CD4-positive, alpha-beta memory T cell (primary cell): ENCODE data around the gene KCTD17. TPM values are rescaled to one million over a fixed set of nuclear protein-coding genes. Genes with fewer than 3 reads are reported as not detected.
A peak's percentile ranks its signal among the peaks of the same experiment; 100 is the strongest.

ENCODE experiments used
- CTCF ChIA-PET: fragments of 350-600 bp; sonication (Branson Sonifier 250); formaldehyde crosslinking; loops from one replicate; lab custom pipeline; 2021; ENCODE audit warnings: inconsistent platforms; ENCODE audit not compliant: partially characterized antibody; lab: Charles Lee
- POLR2A ChIA-PET: fragments of 350-600 bp; sonication (Branson Sonifier 250); formaldehyde crosslinking; loops from one replicate; lab custom pipeline; 2021; ENCODE audit not compliant: partially characterized antibody; lab: Charles Lee
- DNase-seq, 5 donors: peaks; one replicate each; pipeline versions ENCODE4 v3.0.0 to v3.0.0-alpha.2; 2020 to 2022; ENCODE audit warnings: mixed read lengths in 1 of 5
- H3K27ac ChIP-seq: one replicate; pipeline ENCODE4 v1.7.0; 2013; ENCODE audit warnings: low read depth, low read length
- H3K27me3 ChIP-seq: 2 replicates; pipeline ENCODE4 v1.7.0; 2013; ENCODE audit warnings: mild to moderate bottlenecking, low read length, moderate library complexity; ENCODE audit not compliant: insufficient read depth
- H3K36me3 ChIP-seq: 2 replicates; pipeline ENCODE4 v1.7.0; 2013; ENCODE audit warnings: mild to moderate bottlenecking, low read length, moderate library complexity; ENCODE audit not compliant: insufficient read depth
- H3K4me1 ChIP-seq: 2 replicates; pipeline ENCODE4 v1.7.0; 2013; ENCODE audit warnings: mild to moderate bottlenecking, low read length, moderate library complexity; ENCODE audit not compliant: insufficient read depth
- H3K4me3 ChIP-seq, 2 donors: one replicate each; pipeline ENCODE4 v1.7.0; 2013; ENCODE audit warnings: low read length in 2 of 2, mild to moderate bottlenecking in 1 of 2
- H3K9me3 ChIP-seq, 2 donors: one replicate each; pipeline ENCODE4 v1.7.0; 2013; ENCODE audit warnings: low read length in 2 of 2, control low read depth in 1 of 2; ENCODE audit not compliant: control insufficient read depth in 1 of 2
- H3K27ac Mint-ChIP-seq, 7 donors: one replicate each; pipeline ENCODE4 v1.8.0; 2020 to 2021; ENCODE audit warnings: mixed read lengths in 7 of 7, mild to moderate bottlenecking in 6 of 7, inconsistent platforms in 3 of 7, moderate library complexity in 3 of 7
- H3K27me3 Mint-ChIP-seq, 2 donors: one replicate each; pipeline ENCODE4 v1.8.0; 2020 to 2021; ENCODE audit warnings: mixed read lengths in 2 of 2
- H3K36me3 Mint-ChIP-seq, 2 donors: one replicate each; pipeline ENCODE4 v1.8.0; 2020 to 2021; ENCODE audit warnings: mixed read lengths in 2 of 2, inconsistent platforms in 1 of 2, mild to moderate bottlenecking in 1 of 2
- H3K4me1 Mint-ChIP-seq, 4 donors: one replicate each; pipeline ENCODE4 v1.8.0; 2020 to 2021; ENCODE audit warnings: mixed read lengths in 4 of 4, mild to moderate bottlenecking in 1 of 4
- H3K4me3 Mint-ChIP-seq, 8 donors: one replicate each; pipeline ENCODE4 v1.8.0; 2020 to 2021; ENCODE audit warnings: mixed read lengths in 8 of 8, mild to moderate bottlenecking in 7 of 8, moderate library complexity in 6 of 8, inconsistent platforms in 3 of 8
- H3K9me3 Mint-ChIP-seq, 8 donors: one replicate each; pipeline ENCODE4 v1.8.0; 2020 to 2021; ENCODE audit warnings: mixed read lengths in 8 of 8, mild to moderate bottlenecking in 5 of 8, inconsistent platforms in 3 of 8, moderate library complexity in 1 of 8
- intact Hi-C: fragments of 100-400 bp; cut with micrococcal nuclease; formaldehyde crosslinking; loops from one replicate; pipeline ENCODE4 v1.15.1; 2023
- polyA plus RNA-seq, 2 donors: library from polyadenylated mRNA; unstranded; fragments of 300-500 nt; fragmentation: Illumina TruSeq; gene quantifications; one replicate each; pipeline ENCODE4 v1.2.3, GENCODE V29; 2021
- total RNA-seq, 2 experiments: library from RNA; stranded (reverse); gene quantifications; one replicate each; pipeline ENCODE4 v1.2.3, GENCODE V29; 2021

Gene KCTD17
- total and polyA plus RNA-seq, 4 experiments from 2014 or later, result 9.0 to 33.4 (median 22.7) TPM

DNA sequence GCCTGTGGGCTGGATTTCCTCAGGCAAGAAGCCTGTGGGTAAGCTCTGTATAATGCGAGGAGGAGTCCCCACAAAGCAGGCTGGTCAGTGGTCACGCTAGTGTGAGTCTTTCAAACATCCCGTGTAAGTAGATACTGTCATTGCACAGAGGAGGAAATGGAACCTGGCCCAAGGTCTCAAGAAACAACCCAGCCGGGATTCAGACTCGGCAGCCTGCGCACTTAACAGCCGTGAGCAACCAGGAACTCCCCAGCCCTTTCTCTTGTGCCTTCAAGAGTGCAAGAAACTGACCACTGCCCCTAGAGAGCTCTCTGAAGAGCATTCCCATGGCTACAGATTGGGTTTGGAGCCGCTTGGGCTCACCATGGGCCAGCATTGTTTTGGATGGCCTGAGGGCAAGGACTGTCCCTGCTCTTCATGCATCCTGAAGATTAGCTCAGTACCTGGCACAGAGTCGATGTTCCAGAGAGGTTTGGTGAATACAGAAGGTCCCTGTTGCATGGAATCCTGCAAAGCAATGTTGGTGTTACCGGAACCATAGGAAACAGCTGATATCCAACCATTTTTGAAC, 26.0 kb upstream of the KCTD17 start:
- H3K4me1 ChIP-seq, result no peaks in the 10 kb centered on the region
- H3K4me3 Mint-ChIP-seq, result no peak overlapping the region
- H3K27me3 ChIP-seq, result no peaks in the 10 kb centered on the region
- H3K27ac ChIP-seq, result no peak overlapping the region
- H3K4me1 Mint-ChIP-seq, result peaks cover 1 to 10% (median 4%) of the 10 kb centered on the region in 4 donors
- ChIA-PET POLR2A (no interaction called here), CTCF (interaction anchor here (1.3 to 1.5 kb wide), 4 partner anchors 9 to 269 kb away, joined by 3 to 5 read pairs (median 4); a partner anchor contains a TSS)
- intact Hi-C loops, result no loop called here
- H3K27me3 Mint-ChIP-seq, result peaks cover 0 to 5% of the 10 kb centered on the region in 2 donors
- no peaks in the 10 kb centered on the region for H3K9me3 Mint-ChIP-seq
- no peak overlapping the region for H3K4me3 ChIP-seq
- DNase-seq, result no peak
- H3K36me3 Mint-ChIP-seq, result no peaks in the 10 kb centered on the region
- H3K36me3 ChIP-seq, result no peaks in the 10 kb centered on the region
- no peaks in the 10 kb centered on the region for H3K9me3 ChIP-seq
- H3K27ac Mint-ChIP-seq, result peak overlapping the region in 1 of 7 donors; percentile 59

DNA sequence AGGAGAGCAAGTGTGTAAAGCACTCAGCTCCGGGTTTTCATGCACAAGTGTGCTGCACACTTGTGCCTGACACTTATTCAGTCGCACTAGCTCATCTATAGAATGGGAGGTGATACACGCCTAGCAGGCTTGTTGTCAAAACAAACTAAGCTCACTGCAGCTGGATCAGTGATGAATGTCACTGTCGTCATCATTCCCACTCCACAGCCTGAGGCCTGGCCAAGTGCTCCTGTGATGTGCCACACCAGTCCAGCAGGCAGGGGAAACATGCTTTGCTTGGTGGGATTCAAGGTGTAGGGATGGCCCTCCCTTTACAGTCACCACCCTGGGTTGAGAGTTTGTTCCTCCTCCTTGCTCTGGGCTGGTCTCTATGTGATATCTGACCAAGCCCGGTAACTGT, 25.2 kb upstream of the KCTD17 start:
- H3K27ac ChIP-seq, result no peak overlapping the region
- ChIA-PET CTCF (interaction anchor here (1.3 to 1.5 kb wide), 3 partner anchors 10 to 269 kb away, joined by 3 to 4 read pairs (median 3); a partner anchor contains a TSS), POLR2A (no interaction called here)
- H3K27me3 ChIP-seq, result no peaks in the 10 kb centered on the region
- no peaks in the 10 kb centered on the region for H3K9me3 Mint-ChIP-seq
- H3K4me3 Mint-ChIP-seq, result no peak overlapping the region
- intact Hi-C loops, result no loop called here
- H3K4me3 ChIP-seq, result no peak overlapping the region
- no peak overlapping the region for H3K27ac Mint-ChIP-seq
- DNase-seq, result no peak
- H3K36me3 Mint-ChIP-seq, result no peaks in the 10 kb centered on the region
- no peaks in the 10 kb centered on the region for H3K4me1 ChIP-seq
- no peaks in the 10 kb centered on the region for H3K36me3 ChIP-seq
- H3K9me3 ChIP-seq, result no peaks in the 10 kb centered on the region
- peaks cover 1 to 9% (median 4%) of the 10 kb centered on the region in 4 donors for H3K4me1 Mint-ChIP-seq
- H3K27me3 Mint-ChIP-seq, result peaks cover 0 to 5% of the 10 kb centered on the region in 2 donors

DNA sequence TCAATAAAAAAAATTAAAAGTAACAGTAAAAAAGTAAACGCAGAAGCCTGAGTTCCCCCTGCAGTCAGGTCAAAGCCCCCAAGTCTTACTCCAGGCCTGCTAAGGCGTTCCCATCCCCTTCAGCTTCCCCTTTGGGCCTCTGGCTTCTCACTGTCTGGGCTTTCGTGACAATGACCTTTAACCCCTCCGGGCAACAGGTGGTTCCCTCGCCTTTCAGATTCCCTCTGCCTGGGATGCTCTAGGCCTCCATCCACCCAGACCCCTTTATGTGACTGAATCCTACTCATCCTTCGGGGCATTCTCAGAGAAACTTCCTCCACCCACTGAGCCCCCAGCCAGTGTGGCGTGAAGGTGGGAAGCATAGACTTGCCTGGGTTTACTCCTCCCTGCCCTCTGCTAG, 24.0 kb upstream of the KCTD17 start:
- intact Hi-C loops, result no loop called here
- no peak overlapping the region for H3K27ac Mint-ChIP-seq
- no peaks in the 10 kb centered on the region for H3K27me3 ChIP-seq
- H3K4me3 Mint-ChIP-seq, result no peak overlapping the region
- H3K9me3 ChIP-seq, result no peaks in the 10 kb centered on the region
- H3K4me3 ChIP-seq, result no peak overlapping the region
- no peaks in the 10 kb centered on the region for H3K36me3 Mint-ChIP-seq
- ChIA-PET POLR2A (no interaction called here), CTCF (no interaction called here)
- H3K4me1 Mint-ChIP-seq, result peaks cover 0 to 1% (median 0%) of the 10 kb centered on the region in 4 donors
- no peaks in the 10 kb centered on the region for H3K36me3 ChIP-seq
- no peak overlapping the region for H3K27ac ChIP-seq
- H3K27me3 Mint-ChIP-seq, result no peaks in the 10 kb centered on the region
- H3K4me1 ChIP-seq, result no peaks in the 10 kb centered on the region
- no peak for DNase-seq
- peaks cover 0 to 2% (median 0%) of the 10 kb centered on the region in 8 donors for H3K9me3 Mint-ChIP-seq

GRCh38 chr22:37028692-37029674, 22.6 kb upstream of the KCTD17 start:
- Histone ChIP-seq H3K36me3 (no peaks in the 10 kb centered on the region), H3K9me3 (no peaks in the 10 kb centered on the region), H3K4me1 (no peaks in the 10 kb centered on the region), H3K27ac (no peak overlapping the region), H3K4me3 (no peak overlapping the region), H3K27me3 (no peaks in the 10 kb centered on the region)
- ChIA-PET CTCF (interaction anchor here (1.3 kb wide), 1 partner anchor 9 kb away, joined by 4 read pairs; no protein-coding TSS in a partner anchor), POLR2A (no interaction called here)
- H3K27ac Mint-ChIP-seq, result no peak overlapping the region
- H3K4me3 Mint-ChIP-seq, result no peak overlapping the region
- H3K4me1 Mint-ChIP-seq, result peaks cover 0 to 1% (median 0%) of the 10 kb centered on the region in 4 donors
- no peaks in the 10 kb centered on the region for H3K36me3 Mint-ChIP-seq
- intact Hi-C loops, result no loop called here
- no peak for DNase-seq
- H3K9me3 Mint-ChIP-seq, result peaks cover 0 to 2% (median 0%) of the 10 kb centered on the region in 8 donors
- no peaks in the 10 kb centered on the region for H3K27me3 Mint-ChIP-seq

GRCh38 chr22:37030560-37031281, 20.8 kb upstream of the KCTD17 start:
- Mint-ChIP-seq H3K27me3 (peaks cover 0 to 5% of the 10 kb centered on the region in 2 donors), H3K36me3 (no peaks in the 10 kb centered on the region), H3K4me1 (no peaks in the 10 kb centered on the region), H3K9me3 (peaks cover 0 to 2% (median 0%) of the 10 kb centered on the region in 8 donors), H3K27ac (no peak overlapping the region), H3K4me3 (no peak overlapping the region)
- no peaks in the 10 kb centered on the region for H3K4me1 ChIP-seq
- H3K4me3 ChIP-seq, result no peak overlapping the region
- DNase-seq, result no peak
- no peaks in the 10 kb centered on the region for H3K9me3 ChIP-seq
- ChIA-PET CTCF (interaction anchor here (1.3 to 1.9 kb wide), 3 partner anchors 9 to 14 kb away, joined by 3 to 5 read pairs (median 4); no protein-coding TSS in a partner anchor), POLR2A (no interaction called here)
- intact Hi-C loops, result no loop called here
- no peaks in the 10 kb centered on the region for H3K36me3 ChIP-seq
- H3K27me3 ChIP-seq, result no peaks in the 10 kb centered on the region
- no peak overlapping the region for H3K27ac ChIP-seq

DNA sequence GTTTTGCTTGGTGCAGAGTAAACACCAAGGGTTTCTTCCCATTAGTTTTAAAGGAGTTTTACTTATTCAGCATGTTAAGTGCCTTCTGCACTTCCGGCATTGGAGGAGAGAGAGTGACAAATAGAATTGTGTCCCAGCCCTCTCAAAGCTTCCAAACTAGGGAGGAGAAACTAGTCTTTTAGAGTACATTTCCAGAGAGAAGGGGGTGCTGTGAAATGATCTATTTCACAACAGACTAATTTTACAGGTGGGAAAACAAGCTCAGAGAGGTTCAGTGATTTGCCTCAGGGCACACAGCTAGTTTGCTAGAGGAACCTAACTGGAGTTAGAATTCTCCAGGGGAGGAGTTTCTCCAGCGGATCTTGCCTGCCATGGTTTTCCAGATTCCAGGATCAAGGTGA, 19.4 kb upstream of the KCTD17 start:
- H3K9me3 Mint-ChIP-seq, result peaks cover 0 to 2% (median 0%) of the 10 kb centered on the region in 8 donors

More for the DNA sequence above, 19.4 kb upstream of the KCTD17 start:
- H3K27me3 ChIP-seq, result no peaks in the 10 kb centered on the region
- H3K36me3 ChIP-seq, result no peaks in the 10 kb centered on the region
- H3K4me3 ChIP-seq, result no peak overlapping the region
- no peaks in the 10 kb centered on the region for H3K4me1 ChIP-seq
- no peak overlapping the region for H3K27ac Mint-ChIP-seq
- ChIA-PET POLR2A (no interaction called here), CTCF (interaction anchor here (1.9 to 2.6 kb wide), 2 partner anchors 10 to 12 kb away, joined by 5 to 13 read pairs; no protein-coding TSS in a partner anchor)
- H3K4me3 Mint-ChIP-seq, result no peak overlapping the region
- no peaks in the 10 kb centered on the region for H3K9me3 ChIP-seq
- intact Hi-C loops, result no loop called here
- H3K27me3 Mint-ChIP-seq, result peaks cover 0 to 12% of the 10 kb centered on the region in 2 donors
- DNase-seq, result no peak
- H3K36me3 Mint-ChIP-seq, result no peaks in the 10 kb centered on the region
- H3K4me1 Mint-ChIP-seq, result no peaks in the 10 kb centered on the region
- H3K27ac ChIP-seq, result no peak overlapping the region
